ENCODE data around the gene TOP3B.

TOP3B gene

DNA sequence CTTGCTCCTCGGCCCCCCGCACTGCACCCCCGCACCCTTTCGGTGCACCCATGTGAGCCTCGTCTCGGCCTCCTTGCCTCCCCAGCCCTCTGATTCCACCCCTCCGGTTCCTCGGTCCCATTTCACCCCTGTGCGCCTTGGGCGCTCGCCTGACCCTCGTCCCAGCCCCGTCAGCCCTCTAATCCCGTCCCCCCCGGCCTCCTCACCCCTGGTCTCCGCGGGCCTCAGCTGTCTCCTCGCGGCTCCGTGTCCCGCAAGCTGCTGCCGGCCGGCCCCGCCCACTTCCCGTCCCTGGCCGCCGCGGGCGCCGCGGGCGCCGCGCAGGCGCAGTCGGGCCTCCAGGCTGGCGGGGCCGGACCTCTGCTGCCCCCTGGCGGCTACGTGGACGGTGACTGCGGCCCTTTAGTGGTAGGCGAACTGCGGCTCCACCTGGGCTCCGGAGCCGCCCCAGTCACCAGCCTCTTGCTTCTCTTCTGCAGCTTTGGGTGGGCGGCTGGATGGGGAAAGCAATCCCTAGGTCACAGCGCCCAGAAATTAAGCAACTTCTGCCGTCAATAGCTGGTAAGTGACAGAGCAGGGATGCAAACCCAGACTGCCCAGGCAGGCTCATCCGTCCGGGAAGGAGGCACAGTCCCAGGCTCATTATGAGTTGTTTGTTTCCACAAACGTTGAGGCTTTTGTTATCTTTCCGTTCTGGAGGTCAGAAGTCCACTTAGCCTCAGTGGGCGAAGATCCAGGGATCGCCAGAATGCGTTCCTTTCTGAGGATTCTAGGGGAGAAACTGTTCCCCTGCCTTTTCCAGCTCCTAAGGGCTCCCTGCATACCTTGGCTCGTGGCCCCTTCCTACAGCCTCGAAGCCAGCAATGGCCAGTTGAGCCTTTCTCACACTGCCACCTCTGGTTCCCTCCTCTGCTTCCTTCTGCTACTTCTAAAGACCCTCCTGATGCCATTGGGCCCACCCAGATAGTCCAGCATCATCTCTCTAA lies 29.7 kb downstream of the TOP3B start, which contains the start of gene PPM1F:
PPM1F (minus strand) TSS at position 263 of the 986 bp plus-strand sequence. CDS start 6,800 bp downstream, outside the sequence.
- DNase-seq, result peak; percentile 85
- H2AFZ ChIP-seq (ENCODE audit: low read length), result peak within 1 kb of the TSS; percentile 88

DNA sequence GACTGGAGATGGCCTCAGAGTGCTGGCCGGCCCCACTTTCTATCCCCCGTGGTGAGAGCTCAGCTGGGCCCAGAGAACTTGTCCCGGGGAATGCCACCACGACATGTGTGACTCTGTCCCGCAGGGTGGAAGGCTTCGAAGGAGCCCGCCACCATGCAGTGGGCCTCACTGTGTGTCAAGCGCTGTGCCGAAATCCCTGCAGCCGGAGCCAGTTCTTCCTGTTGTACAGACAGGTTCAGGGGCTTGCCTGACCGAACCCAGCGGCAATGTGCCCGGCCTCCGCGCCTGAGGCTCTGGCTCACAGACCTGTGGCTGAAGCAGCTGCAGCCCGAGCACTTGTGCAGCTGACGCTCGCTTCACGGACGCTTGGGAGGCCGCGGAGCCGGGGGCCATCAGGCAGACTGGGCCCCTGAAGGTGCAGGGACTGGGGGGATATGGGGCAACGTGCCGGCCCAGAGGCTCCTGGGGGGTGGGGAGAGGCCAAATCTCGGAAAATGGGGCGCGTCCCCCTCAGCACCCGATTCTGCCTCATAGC lies 30.6 kb downstream of the TOP3B start:
- no peaks in the 10 kb centered on the region for H3K9me2 ChIP-seq (replicated peaks; ENCODE audit: insufficient read depth, low read length)
- no peaks in the 10 kb centered on the region for H4K20me1 ChIP-seq (ENCODE audit: insufficient read depth, low read length)
- H3K9me3 ChIP-seq (replicated peaks; ENCODE audit: insufficient read depth, low read length), result no peaks in the 10 kb centered on the region
- H3K36me3 ChIP-seq (replicated peaks; ENCODE audit: insufficient read depth, low read length), result no peaks in the 10 kb centered on the region
- H3K9ac ChIP-seq (ENCODE audit: low read length), result peak overlapping the region; percentile 45; the same call in 1 of the 2 replicates
- H3K4me1 ChIP-seq (ENCODE audit: low read length), result peaks cover 3% of the 10 kb centered on the region; the same call in 1 of the 2 replicates
- no peaks in the 10 kb centered on the region for H3K79me2 ChIP-seq (ENCODE audit: low read length)
- no peaks in the 10 kb centered on the region for H3F3A ChIP-seq (ENCODE audit: insufficient read depth, low read length)
- peak; percentile 15 for DNase-seq
- H3K4me2 ChIP-seq (ENCODE audit: low read depth, low read length), result peak overlapping the region; percentile 96
- H3K4me3 ChIP-seq (ENCODE audit: low read length), result peak overlapping the region; percentile 76
- H3K27me3 ChIP-seq (replicated peaks; ENCODE audit: insufficient read depth, low read length), result no peaks in the 10 kb centered on the region
- H2AFZ ChIP-seq (ENCODE audit: low read length), result peak overlapping the region; percentile 88
- no peak overlapping the region for H3K27ac ChIP-seq (ENCODE audit: low read length)
- TF ChIP-seq, protein P1, sequence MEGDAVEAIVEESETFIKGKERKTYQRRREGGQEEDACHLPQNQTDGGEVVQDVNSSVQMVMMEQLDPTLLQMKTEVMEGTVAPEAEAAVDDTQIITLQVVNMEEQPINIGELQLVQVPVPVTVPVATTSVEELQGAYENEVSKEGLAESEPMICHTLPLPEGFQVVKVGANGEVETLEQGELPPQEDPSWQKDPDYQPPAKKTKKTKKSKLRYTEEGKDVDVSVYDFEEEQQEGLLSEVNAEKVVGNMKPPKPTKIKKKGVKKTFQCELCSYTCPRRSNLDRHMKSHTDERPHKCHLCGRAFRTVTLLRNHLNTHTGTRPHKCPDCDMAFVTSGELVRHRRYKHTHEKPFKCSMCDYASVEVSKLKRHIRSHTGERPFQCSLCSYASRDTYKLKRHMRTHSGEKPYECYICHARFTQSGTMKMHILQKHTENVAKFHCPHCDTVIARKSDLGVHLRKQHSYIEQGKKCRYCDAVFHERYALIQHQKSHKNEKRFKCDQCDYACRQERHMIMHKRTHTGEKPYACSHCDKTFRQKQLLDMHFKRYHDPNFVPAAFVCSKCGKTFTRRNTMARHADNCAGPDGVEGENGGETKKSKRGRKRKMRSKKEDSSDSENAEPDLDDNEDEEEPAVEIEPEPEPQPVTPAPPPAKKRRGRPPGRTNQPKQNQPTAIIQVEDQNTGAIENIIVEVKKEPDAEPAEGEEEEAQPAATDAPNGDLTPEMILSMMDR (IDR thresholded peaks at IDR 0.05; ENCODE audit: low read length), result no peak
- TF ChIP-seq EZH2 (optimal IDR thresholded peaks at IDR 0.05; ENCODE audit: low read depth, low read length) (no peak), EZH2phosphoT487 (IDR thresholded peaks at IDR 0.05; ENCODE audit: low read length) (no peak)

More for the DNA sequence above, 29.7 kb downstream of the TOP3B start, which contains the start of gene PPM1F:
- Histone ChIP-seq H3K36me3 (replicated peaks; ENCODE audit: insufficient read depth, low read length) (no peaks in the 10 kb centered on the region), H3K9ac (ENCODE audit: low read length) (peak within 1 kb of the TSS; percentile 45; the same call in 1 of the 2 replicates), H3K4me3 (ENCODE audit: low read length) (peak within 1 kb of the TSS; percentile 76), H3K9me3 (replicated peaks; ENCODE audit: insufficient read depth, low read length) (no peaks in the 10 kb centered on the region), H3K4me1 (ENCODE audit: low read length) (peaks cover 3% of the 10 kb centered on the region; the same call in 1 of the 2 replicates), H4K20me1 (ENCODE audit: insufficient read depth, low read length) (no peaks in the 10 kb centered on the region), H3K4me2 (ENCODE audit: low read depth, low read length) (peak within 1 kb of the TSS; percentile 96), H3F3A (ENCODE audit: insufficient read depth, low read length) (no peaks in the 10 kb centered on the region), H3K9me2 (replicated peaks; ENCODE audit: insufficient read depth, low read length) (no peaks in the 10 kb centered on the region), H3K79me2 (ENCODE audit: low read length) (no peaks in the 10 kb centered on the region), H3K27me3 (replicated peaks; ENCODE audit: insufficient read depth, low read length) (no peaks in the 10 kb centered on the region), H3K27ac (ENCODE audit: low read length) (no peak within 1 kb of the TSS)
- TF ChIP-seq, protein P1 (IDR thresholded peaks at IDR 0.05; ENCODE audit: low read length), result peak; percentile 82
- TF ChIP-seq EZH2phosphoT487 (IDR thresholded peaks at IDR 0.05; ENCODE audit: low read length) (no peak), EZH2 (optimal IDR thresholded peaks at IDR 0.05; ENCODE audit: low read depth, low read length) (no peak)

DNA sequence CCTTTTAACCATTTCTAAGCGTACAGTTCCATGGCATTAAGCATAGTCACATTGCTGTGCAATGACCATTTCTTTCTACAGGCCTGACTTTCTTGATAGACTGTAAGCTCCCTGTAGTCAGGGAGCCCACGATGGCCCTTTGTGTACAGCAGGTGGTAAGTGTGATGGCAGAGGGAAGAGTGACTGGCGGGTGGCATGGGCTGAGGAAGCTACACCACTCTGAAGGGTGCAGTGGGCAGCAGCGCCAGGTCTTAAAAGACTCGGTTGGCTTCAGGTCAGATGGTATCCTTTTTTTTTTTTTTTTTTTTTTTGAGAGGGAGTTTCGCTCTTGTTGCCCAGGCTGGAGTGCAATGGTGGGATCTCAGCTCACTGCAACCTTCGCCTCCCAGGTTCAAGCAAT lies 31.5 kb downstream of the TOP3B start:
- TF ChIP-seq, protein P1 (IDR thresholded peaks at IDR 0.05; ENCODE audit: low read length), result no peak
- TF ChIP-seq EZH2phosphoT487 (IDR thresholded peaks at IDR 0.05; ENCODE audit: low read length) (no peak), EZH2 (optimal IDR thresholded peaks at IDR 0.05; ENCODE audit: low read depth, low read length) (no peak)
- no peaks in the 10 kb centered on the region for H3K79me2 ChIP-seq (ENCODE audit: low read length)
- no peak overlapping the region for H3K27ac ChIP-seq (ENCODE audit: low read length)
- no peak overlapping the region for H3K4me3 ChIP-seq (ENCODE audit: low read length)
- H3K9ac ChIP-seq (ENCODE audit: low read length), result no peak overlapping the region
- H4K20me1 ChIP-seq (ENCODE audit: insufficient read depth, low read length), result no peaks in the 10 kb centered on the region
- no peaks in the 10 kb centered on the region for H3K9me2 ChIP-seq (replicated peaks; ENCODE audit: insufficient read depth, low read length)
- no peak for DNase-seq
- H3K9me3 ChIP-seq (replicated peaks; ENCODE audit: insufficient read depth, low read length), result no peaks in the 10 kb centered on the region
- H3K27me3 ChIP-seq (replicated peaks; ENCODE audit: insufficient read depth, low read length), result no peaks in the 10 kb centered on the region
- H3F3A ChIP-seq (ENCODE audit: insufficient read depth, low read length), result no peaks in the 10 kb centered on the region
- H3K4me2 ChIP-seq (ENCODE audit: low read depth, low read length), result no peak overlapping the region
- peaks cover 3% of the 10 kb centered on the region; the same call in 1 of the 2 replicates for H3K4me1 ChIP-seq (ENCODE audit: low read length)
- H2AFZ ChIP-seq (ENCODE audit: low read length), result no peak overlapping the region
- no peaks in the 10 kb centered on the region for H3K36me3 ChIP-seq (replicated peaks; ENCODE audit: insufficient read depth, low read length)
